Fibroblast of pulmonary artery (primary cell): ENCODE results near the gene IFT43.
A peak's percentile ranks its signal among the peaks of the same experiment; 100 is the strongest.

Source experiments
- DNase-seq: peaks from one replicate; pipeline ENCODE4 v3.0.0-alpha.2; 2010; ENCODE audit warnings: low read depth
- H3K4me3 ChIP-seq: replicated peaks from 2 replicates; pipeline ENCODE4 v1.5.1; 2011; ENCODE audit warnings: low read depth, mild to moderate bottlenecking, control low read depth, low read length, moderate library complexity
- TF ChIP-seq, protein P1 (sequence below): IDR thresholded peaks from 2 replicates; pipeline ENCODE4 v1.5.1; 2011; ENCODE audit warnings: mild to moderate bottlenecking, control low read depth, low read length, inconsistent platforms; ENCODE audit errors: missing control alignments

The IFT43 gene

DNA sequence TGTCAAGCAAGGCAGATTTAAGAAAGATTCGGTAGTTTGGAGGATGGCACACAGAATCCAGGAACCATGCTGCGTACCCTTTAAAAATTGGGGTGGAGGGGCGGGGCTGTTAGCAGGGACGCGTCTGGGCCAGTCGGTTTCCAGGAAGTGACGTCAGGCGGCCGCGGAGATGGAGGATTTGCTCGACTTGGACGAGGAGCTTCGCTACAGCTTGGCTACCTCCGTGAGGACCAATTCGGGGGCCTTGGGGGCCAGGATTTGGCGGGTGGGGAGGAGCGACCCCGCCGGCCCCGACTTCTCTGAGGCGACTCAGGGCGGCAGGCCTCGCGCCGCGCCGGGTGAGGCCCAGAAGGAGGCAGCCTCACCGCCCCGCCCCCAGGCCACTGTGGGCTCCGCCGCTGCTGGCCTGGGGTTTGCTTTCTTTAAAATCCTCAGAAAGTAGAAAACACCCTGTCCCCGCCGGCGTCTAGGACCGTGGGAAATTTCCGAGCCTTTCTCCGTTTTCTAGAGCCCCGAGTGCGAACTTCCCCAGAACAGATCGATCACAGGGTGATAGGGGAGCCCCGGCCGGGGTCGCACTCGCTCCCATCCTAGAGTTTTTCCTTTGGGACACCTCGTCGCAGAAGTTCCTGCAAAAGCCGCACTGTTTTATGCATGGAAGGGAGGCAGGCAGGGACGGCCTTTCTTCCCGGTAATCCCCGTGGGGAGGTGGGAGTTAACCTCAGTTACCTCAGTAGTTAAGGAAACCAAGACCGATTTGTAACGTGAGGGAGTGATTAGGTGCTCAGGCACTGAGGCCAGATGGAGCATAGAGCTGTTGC lies at the start of gene IFT43:
TSS of gene IFT43 (plus strand) at position 146 of the 821 bp plus-strand sequence. CDS start at position 170, 24 bp downstream.
- TF ChIP-seq, protein P1, sequence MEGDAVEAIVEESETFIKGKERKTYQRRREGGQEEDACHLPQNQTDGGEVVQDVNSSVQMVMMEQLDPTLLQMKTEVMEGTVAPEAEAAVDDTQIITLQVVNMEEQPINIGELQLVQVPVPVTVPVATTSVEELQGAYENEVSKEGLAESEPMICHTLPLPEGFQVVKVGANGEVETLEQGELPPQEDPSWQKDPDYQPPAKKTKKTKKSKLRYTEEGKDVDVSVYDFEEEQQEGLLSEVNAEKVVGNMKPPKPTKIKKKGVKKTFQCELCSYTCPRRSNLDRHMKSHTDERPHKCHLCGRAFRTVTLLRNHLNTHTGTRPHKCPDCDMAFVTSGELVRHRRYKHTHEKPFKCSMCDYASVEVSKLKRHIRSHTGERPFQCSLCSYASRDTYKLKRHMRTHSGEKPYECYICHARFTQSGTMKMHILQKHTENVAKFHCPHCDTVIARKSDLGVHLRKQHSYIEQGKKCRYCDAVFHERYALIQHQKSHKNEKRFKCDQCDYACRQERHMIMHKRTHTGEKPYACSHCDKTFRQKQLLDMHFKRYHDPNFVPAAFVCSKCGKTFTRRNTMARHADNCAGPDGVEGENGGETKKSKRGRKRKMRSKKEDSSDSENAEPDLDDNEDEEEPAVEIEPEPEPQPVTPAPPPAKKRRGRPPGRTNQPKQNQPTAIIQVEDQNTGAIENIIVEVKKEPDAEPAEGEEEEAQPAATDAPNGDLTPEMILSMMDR: no peak
- H3K4me3 ChIP-seq: peak within 1 kb of the TSS; percentile 91
- peak; percentile 81 for DNase-seq

GRCh38 chr14:75939200-75939599 lies 46.4 kb upstream of the IFT43 start:
- H3K4me3 ChIP-seq: no peak overlapping the region
- TF ChIP-seq, protein P1: no peak
- DNase-seq: no peak

GRCh38 chr14:75941030-75941429 lies 44.5 kb upstream of the IFT43 start:
- DNase-seq: peak; percentile 3
- H3K4me3 ChIP-seq: no peak overlapping the region
- TF ChIP-seq, protein P1: no peak

DNA sequence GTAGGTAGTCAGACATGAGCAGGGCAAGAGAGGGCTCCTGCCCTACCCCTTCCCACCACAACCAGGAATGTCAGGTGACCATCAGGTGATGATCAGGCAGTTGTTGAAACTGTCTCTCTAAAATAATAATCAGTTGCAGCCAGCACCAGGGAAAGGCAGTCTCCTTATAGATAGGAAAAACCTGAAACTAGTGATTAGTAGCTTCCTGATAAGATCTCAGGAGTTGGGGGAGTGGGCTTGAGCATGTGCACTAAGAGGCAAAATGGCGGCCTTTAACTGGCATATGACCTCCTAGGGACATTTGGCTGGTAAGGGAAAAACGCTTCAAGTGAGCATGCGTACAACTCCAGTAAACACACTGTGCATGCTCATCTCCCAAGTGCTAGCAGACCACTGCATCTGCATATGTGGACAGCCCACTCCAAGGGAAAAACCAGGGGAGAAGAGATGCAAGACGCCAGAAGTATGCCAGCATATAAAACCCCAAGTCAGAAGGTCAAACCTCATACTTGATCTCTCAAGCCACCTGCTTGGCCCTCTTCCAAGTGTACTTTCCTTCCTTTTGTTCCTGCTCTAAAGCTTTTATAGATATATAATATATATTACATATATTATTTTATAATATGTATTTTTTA lies 40.8 kb upstream of the IFT43 start:
- TF ChIP-seq, protein P1: no peak
- DNase-seq: no peak
- H3K4me3 ChIP-seq: no peak overlapping the region

GRCh38 chr14:75946785-75947184 lies 38.8 kb upstream of the IFT43 start:
- no peak for DNase-seq
- TF ChIP-seq, protein P1: no peak
- no peak overlapping the region for H3K4me3 ChIP-seq

GRCh38 chr14:75952489-75952888 lies 33.1 kb upstream of the IFT43 start:
- DNase-seq: no peak
- TF ChIP-seq, protein P1: no peak
- H3K4me3 ChIP-seq: no peak overlapping the region
